Non-pigmented ciliary epithelial cell (primary cell): Measurements from ENCODE around the gene SUGCT.
A peak's percentile ranks its signal among the peaks of the same experiment; 100 is the strongest.
"Not testable (repeated sequence)": the region's sequence is repeated elsewhere in the genome, so short reads cannot be mapped to it uniquely, and the experiment has no call there.

ENCODE experiments used
- DNase-seq: peaks from one replicate; pipeline ENCODE4 v3.0.0-alpha.2; 2010; ENCODE audit warnings: low read depth

SUGCT gene

DNA sequence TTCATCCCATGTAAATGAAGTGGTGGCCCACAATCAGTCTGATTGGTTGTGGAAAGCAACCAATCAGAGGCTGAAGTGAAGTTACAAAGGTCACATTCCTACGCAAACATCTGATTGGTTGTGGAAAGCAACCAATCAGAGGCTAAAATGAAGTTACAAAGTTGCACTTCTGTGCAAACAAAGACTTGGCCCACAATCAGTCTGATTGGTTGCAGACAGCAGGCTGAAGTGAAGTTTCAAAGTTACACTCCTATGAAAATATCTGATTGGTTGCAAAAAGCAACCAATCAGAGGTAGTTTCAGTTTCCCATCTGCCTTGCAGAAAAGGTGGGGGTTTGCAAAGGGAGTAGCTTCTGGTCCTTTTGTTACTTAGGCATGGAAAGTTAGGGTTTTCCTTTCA is 492.6 kb downstream of the SUGCT start:
- DNase-seq, result not testable (repeated sequence)

DNA sequence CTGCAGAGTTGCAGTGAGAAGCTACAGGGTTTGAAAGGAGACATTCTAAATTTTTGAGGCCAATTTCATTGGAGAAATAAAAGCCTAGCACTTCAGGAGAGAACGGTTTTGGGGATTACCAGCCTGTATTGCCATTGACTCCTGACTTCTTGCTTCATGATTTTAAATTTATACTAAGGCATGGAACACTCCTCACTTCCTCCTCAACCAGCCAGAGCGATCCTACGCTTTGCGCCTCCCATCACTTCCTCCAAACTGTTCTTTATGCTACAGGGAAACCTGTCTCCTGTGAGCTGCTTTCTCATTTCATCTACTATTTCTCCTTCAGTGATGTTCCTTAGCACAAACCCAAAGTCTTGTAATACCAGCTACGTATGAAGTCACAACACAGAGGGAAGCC is 495.1 kb downstream of the SUGCT start:
- DNase-seq, result no peak

DNA sequence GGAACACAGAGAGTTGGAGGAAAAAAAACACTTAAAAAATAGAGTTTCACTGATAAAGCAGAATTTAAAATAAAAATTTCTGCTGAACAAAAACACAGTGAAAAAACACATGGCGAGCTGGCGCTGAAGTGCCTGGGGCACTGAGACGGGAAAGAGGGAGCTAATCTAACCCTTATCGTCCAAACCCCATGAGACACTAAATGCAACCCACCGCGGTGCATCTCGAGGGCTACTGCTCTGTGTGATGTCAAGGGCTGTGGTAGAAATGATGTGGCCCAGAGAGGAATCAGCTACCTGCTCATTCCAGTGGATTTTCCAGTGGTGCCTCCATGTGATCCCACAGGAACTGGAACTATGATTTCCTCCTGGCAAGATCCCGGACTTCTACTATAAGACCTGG is 499.3 kb downstream of the SUGCT start:
- DNase-seq, result no peak

DNA sequence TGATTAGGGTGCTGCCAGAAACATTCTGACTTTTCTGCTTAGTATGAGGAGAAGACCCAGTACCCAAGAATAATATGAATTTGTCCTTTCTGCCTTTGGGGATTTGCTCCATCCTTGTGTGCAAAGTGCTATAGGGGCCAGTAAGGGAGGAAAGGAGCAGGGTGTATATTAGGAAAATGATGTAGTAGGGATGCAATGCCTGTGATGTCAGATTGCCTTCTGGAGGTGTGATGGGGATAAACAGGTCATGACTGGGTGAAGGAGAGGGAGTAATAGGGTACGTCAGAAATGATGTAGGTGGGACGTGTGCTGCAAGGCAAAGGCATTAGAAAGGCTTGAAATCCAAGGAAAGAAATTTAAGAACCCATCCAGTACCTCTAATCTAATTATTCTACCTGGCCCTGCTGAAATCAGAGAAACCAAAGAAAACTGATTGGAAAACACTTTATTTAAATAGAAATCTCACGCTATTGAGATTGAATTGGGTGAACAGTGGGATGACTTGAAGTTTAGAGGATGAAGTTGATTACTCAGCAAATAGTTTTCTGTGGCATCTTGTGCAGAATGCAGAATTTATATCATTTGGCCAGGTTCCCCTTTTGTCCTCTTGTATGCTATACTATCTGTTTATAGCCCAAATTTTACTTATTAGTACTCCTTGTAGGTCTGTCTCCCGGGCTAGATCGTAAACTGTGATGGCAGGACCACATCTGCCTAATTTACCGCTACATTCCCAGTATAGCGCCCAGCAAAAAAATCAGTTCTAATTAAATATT is 503.9 kb downstream of the SUGCT start:
- no peak for DNase-seq

DNA sequence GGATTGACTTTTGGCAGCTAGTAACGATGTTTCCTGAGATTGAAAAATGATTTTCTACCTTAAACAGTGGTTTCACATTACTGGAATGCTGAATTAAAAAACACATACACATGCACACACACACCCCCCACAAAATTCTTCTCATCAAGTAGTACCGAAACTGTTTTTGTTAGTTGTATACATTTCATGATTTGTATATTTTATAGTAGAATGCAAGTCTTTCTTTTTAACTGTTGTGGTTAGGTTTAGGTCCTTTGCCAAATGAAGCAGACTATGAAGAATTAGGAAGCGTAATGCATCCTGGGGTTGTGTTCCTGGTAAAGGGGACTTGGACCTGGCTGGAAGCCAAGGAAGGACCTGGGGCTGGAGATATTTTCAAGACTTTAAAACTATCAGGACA is 505.8 kb downstream of the SUGCT start:
- no peak for DNase-seq

DNA sequence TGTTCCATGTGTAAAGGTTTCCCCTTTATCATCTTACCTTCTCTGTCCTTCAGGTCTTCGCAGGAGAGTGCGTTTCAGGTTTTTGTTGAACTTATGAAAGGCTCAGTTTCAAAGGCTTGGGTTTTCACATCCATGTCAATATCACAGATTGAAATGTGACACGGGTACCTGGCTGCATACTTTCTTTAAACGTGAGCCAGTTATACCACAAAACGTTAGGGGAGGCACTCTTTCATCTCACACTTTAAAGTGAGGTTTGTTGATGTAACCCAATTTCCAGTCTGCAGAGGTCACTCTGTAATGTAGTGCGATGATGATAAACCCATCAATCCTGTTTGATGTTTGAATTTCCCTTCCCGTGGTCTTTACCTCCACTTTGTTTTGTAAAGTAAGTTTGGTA is 506.9 kb downstream of the SUGCT start:
- no peak for DNase-seq

DNA sequence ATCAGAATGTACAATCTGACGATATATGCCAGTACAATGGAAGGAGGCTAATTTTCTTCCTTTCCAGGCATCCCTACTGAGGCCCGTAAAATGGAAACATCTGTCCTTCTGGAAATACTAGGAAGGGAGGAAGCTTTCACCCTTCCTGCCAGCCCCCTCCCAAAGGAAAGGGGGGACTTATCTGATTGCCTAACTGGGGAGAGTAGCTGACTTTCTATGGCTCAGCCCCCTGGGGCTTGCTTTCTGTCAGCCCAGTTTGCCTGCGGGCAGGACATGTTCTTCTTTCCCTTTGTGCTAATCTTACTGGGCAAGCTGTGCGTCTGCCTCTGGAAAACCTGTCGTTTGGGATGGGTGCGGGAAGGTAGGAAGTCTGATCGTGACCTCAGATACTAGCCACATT is 508.9 kb downstream of the SUGCT start:
- DNase-seq, result no peak

DNA sequence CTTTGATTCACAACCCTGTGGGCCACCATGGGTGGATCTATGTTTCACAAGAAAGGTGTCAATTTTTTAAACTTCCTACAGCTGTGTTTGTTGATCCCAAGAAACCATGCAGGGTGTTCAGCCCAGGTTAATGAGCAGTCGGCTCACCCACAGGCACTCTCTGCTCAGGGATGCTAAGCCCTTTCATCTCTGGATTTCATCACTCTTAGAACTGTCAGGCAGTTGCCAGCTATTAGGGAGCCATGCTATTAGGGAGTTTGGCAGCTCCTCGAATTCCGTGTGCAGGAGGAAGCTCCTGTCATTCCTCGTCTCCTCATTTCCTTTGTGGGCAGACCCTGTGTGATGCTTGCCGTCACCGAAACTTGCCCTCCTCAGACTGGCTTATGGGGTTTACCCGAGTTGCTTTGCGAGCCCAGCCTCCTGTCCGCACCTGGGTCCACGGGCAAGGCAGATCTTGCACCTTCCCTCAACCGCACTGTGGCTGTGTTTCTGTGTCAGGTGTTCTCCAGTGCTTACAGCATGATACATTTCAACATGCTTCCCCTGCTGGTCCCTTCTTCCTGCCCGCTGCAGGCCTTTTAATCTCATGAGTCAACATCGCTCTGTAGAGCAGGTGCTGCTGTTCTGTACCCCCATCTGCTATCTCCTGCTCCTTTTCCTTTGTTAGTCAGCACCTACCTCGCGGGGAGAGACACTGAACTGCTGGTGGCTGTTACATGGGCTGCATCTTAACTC is 509.8 kb downstream of the SUGCT start:
- no peak for DNase-seq

DNA sequence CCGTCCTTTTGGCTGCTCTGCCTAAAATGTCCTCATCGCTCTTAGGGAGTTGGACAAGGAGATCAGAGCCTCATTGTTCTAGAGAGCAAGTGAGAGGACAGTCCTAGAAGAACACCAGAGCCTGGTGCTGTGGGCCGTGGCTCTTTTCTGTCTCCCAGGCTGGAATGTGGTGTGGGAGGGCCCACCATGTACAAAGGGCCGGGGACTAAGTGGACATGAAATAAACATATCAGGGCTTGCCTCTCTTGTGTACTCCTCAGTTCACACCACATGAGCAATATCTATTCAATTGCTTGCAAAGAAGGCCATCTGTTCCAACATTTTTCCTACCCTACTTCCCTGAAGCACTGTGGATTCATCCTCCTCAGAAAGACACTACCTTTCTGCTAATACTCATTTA is 510.4 kb downstream of the SUGCT start:
- DNase-seq, result no peak

DNA sequence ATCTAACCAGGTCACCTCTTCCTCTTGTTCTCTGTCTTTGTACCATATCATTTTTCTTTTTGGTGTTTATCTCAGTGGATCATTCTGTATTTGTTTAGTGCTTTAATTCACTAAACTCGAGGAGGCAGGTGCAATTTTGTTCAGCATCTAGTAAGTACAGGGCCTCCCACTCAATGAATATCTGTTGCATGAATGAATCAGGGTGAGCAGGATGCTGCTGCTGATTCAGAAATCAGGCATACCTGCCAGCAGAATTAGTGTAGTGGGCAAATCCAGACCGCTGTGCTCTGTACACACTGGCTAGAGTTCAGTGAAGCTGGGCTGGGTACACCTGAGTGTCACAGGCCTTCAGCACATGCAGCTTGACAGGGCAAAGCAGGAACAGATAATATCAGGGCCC is 511.9 kb downstream of the SUGCT start:
- DNase-seq, result no peak

DNA sequence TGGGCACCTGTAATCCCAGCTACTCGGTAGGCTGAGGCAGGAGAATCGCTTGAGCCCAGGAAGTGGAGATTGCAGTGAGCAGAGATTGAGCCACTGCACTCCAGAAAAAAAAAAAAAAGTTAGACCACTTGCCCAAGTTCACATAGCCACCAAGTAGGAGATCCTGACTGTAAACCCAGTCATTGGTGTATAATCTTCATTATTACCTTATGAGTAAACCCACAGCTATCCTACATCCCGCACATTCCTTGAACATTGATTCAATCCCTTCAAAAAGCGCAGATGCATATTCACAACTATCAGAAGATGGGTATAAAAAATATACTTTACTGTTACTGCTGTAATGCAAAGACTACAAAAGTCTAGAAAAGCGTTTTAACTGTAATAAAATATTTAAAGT is 512.9 kb downstream of the SUGCT start:
- DNase-seq, result peak; percentile 17

DNA sequence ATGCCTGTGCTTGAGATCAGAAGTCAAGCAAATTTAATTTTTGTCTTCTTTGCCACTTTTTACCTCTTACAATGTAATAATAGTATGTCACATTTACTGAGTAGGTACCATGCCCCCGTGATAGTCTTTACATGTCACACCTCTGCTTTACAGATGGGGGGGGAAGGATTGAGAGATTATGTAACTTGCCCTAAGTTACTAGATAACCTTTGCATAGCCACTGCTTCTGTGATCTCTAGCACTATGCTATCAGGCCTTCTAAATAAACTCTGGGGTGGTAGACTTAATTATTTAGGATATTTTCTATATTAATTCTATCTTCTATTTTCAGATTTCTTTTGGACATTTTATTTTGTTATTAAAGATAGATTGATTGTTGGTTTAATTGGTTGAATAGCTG is 514.4 kb downstream of the SUGCT start:
- DNase-seq, result no peak

DNA sequence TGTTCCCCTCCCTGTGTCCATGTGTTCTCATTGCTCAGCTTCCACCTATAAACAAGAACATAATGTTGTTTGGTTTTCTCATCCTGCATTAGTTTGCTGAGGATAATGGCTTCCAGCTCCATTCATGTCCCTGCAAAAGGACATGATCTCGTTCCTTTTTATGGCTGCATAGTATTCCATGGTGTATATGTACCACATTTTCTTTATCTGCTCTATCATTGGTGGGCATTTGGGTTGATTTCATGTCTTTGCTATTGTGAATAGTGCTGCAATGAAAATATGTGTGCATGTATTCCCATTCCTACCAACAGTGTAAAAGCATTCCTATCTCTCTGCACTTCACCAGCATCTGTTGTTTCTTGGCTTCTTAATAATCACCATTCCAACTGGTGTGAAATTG is 516.1 kb downstream of the SUGCT start:
- not testable (repeated sequence) for DNase-seq

DNA sequence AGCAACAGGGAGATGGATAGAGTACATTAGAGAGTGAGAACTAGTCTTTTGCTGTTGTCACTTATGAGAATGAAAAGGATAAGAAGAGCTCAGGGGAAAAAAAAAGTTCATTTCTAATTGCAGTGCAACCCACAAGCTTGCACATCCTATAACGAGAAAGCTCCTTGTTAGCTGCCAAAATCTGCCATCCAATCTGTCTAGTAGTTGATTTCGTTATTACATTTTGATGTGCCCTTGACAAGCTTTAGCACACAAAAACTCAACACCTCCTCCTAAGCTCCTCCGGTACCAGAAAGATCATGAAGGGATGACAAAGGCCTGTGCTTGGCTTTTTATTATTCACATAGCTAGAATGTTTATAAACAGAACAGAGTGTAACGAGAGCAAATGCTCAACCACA is 519.4 kb downstream of the SUGCT start:
- DNase-seq, result no peak

DNA sequence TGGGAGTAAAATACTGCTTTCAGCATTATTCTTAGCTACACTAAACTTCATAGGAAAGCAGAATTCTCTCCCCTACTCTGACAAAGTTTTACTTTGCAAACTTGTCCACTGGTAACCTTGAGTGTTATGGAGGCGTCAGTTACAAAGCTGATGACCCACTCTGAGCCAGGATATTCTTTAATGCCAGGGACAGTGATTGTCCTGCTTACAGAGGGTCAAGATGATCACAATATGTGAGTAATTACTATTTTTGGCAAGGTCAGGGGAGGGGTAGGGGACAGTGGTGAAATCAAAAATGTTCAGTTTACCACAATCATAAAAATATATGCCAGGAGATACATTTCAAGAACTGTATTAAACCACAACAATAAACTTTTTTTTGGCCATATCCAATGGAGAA is 520.6 kb downstream of the SUGCT start:
- DNase-seq, result no peak

DNA sequence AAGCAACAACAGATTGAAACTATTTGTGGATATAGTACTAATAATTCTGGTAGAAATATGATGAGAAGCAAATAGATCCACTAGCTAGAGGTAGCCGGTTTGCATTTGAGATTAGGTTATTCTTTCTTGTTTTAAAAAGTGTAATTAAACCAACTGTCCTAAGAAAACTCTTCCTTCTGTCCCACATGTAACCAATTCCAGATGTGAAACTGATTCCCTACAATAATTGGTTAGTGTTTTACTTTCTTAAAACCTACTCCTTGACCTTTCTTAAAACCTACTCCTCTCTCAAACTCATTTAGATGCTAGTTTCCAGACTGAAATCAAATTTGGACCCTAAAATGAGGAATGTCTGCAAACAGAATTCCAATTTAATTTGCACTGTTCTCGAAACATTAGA is 521.5 kb downstream of the SUGCT start:
- DNase-seq, result no peak

DNA sequence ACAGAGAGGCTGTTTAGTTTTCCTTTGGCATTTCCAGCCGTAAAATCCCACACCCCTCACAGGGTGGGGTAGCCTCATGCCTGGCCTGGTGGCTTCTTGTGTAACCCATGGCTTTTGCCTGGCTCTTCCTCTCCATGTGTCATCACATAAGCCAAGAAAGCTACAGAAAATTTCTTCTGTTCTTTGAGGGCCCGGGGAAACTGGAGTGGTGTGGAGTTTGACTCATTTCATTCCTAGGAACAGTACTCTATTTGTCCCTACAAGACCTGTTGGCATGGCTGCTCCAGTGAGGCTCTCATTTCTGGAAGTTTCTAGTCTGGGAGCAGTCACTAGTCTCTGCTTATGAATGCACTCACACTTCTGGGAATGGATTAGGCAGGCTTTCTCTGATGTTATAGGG is 523.9 kb downstream of the SUGCT start:
- DNase-seq, result no peak

DNA sequence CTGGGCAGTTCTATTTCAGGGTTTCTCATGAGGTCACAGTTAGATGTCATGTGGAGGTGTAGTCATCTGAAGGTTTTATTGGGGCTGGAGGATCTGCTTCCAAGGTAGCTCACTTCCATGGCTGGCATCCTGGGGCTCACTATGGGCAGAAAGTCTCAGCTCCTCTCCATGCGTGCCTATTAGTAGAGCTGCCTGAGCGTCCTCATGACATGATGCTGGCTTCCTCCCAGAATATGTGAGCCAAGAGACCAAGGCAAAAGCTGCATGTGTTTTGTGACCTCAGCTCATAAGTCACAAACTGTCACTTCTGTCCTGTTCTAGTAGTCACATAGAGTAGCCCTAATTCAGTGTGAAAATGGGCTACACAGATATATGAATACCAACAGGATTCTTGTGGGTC is 524.4 kb downstream of the SUGCT start:
- no peak for DNase-seq

DNA sequence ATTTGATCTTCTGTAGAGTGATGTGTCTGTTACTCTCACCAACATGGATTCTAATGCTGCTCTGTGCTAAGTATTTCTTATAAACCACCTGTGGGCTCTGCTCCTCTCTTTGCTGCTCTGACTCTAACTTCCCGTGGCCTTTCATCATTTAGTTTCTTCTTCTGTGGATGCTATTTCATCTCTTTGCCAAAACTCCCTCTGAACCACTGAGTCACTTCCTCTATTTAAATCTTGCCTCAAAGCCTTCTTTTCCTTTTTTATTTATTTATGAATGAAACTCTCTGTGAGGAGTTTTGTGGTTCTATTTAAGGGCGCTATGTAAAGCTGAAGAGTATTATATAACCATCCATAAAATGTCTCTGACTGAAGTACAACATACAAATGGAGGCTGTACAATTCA is 538.5 kb downstream of the SUGCT start:
- peak; percentile 50 for DNase-seq

DNA sequence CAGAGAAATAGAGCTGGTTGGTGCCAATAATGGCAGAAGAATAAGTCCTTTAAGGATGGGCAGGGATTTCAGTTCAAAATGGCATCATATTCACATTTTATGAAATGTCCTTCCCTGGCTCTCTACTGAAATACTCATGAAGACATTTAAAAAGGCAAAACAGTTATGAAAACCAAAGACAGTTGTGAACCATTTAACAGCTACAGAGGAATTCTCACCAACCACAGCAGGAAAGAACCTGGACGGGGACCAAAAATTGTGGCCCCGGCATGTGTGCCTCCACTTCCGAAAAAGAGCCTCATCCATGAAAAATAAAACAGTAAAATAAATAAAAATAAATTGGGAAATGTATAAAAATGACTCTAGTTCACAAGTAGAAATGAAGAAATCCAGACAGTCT is 539.5 kb downstream of the SUGCT start:
- DNase-seq, result no peak

DNA sequence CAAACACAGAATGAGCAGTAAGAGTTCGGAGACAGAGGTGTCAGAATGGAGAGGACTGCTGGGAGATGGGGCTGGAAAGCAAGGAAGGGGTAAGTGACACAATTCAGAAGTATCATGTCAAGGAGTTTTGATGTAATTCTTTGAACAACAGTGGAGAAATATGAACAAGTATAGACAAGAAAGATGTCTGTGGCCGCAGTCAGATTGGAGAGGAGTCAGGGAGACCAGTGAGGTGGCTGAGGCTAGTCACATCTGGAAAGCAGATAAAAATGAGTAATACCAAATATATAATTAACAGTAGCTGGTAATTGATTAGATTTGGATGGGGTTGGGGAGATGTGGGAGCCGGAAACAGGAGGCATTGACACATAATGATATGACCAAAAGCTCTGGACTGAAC is 540.9 kb downstream of the SUGCT start:
- DNase-seq, result no peak

DNA sequence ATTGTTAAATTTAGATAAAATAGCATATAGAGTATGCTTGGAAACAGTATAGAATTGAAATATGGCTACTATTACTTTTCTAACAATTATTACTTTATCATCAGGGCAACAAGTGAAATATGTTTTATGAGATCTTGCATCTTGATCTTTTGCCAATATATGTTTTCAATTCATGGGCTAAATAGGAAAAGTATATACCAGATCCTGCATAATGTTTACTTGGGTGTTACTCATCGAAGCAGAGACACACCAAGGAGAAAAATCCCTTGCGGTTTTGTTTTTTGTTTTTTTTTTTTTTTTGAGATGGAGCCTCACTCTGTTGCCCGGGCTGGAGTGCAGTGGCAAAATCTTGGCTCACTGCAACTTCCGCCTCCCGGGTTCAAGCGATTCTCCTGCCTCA is 541.4 kb downstream of the SUGCT start:
- no peak for DNase-seq

DNA sequence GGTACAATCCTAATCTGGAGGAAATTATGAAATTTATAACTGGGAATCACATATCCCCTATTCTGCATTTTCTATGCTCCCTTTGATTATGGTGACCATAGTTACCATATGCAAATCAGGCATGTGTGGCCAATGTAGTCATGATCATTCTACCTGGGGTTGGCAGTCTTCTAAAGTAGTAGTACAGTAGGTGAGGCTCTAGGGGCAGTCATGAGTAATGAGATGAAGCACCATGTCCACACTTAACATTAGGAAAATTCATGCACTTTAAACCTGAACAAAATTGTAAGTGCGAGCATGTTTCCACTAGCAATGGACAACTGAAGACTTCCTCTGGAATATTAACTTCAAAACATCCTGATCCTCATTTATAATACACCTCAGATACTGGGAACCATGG is 545.9 kb downstream of the SUGCT start:
- no peak for DNase-seq

DNA sequence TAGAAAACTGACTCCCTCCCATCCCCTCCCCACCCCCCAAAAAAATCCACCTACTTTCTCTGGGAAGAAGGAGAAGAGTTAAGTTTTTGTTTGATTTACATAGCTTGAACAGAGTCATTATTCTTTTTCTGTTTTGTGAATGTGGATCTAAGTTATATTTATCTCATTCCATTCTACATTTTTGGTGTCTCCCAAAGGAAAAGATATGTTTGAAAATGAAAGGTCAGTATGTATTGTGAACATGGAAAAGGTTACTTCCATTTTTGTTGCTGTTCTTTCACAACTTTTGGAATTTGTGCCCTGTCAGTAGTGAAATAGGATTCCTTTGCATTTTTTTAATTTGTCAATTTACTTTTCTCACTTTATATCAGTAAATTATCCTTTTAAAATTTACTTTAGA is 547.9 kb downstream of the SUGCT start:
- no peak for DNase-seq
